Mesendoderm (in vitro differentiated cells): ENCODE results near the gene PAGE4. TPM values are rescaled to one million over a fixed set of nuclear protein-coding genes. Genes with fewer than 3 reads are reported as not detected.

Experiments used
- DNase-seq: peaks from one replicate; pipeline ENCODE4 v3.0.0; 2013
- H2AK5ac ChIP-seq: 2 replicates; pipeline ENCODE4 v1.6.1; 2013; ENCODE audit warnings: low read length, inconsistent platforms
- H2BK120ac ChIP-seq: 2 replicates; pipeline ENCODE4 v1.6.1; 2013; ENCODE audit warnings: low read depth, mild to moderate bottlenecking, low read length, moderate library complexity, mixed read lengths
- H2BK15ac ChIP-seq: replicated peaks from 2 replicates; pipeline ENCODE4 v1.6.1; 2013; ENCODE audit warnings: low read depth, mild to moderate bottlenecking, moderate library complexity
- H2BK5ac ChIP-seq: 2 replicates; pipeline ENCODE4 v1.6.1; 2013; ENCODE audit warnings: low read length, inconsistent platforms
- H3K18ac ChIP-seq: 2 replicates; pipeline ENCODE4 v1.6.1; 2013; ENCODE audit warnings: mild to moderate bottlenecking, low read length, mixed read lengths
- H3K23ac ChIP-seq: one replicate; pipeline ENCODE4 v1.6.1; 2013; ENCODE audit warnings: low read length
- H3K27ac ChIP-seq: 2 replicates; pipeline ENCODE4 v1.5.1; 2013; ENCODE audit warnings: low read depth, mild to moderate bottlenecking, inconsistent platforms, low read length, moderate library complexity
- H3K27me3 ChIP-seq: 2 replicates; pipeline ENCODE4 v1.6.1; 2013; ENCODE audit warnings: low read length, control low read depth, mild to moderate bottlenecking, inconsistent platforms; ENCODE audit not compliant: insufficient read depth, poor library complexity
- H3K36me3 ChIP-seq: 2 replicates; pipeline ENCODE4 v1.6.1; 2013; ENCODE audit warnings: low read length, inconsistent platforms; ENCODE audit not compliant: control insufficient read depth, insufficient read depth
- H3K4ac ChIP-seq: one replicate; pipeline ENCODE4 v1.6.1; 2013; ENCODE audit warnings: low read depth, mild to moderate bottlenecking, low read length, moderate library complexity
- H3K4me1 ChIP-seq: 2 replicates; pipeline ENCODE4 v1.6.1; 2013; ENCODE audit warnings: low read depth, low read length, inconsistent platforms; ENCODE audit not compliant: control insufficient read depth
- H3K4me2 ChIP-seq: 2 replicates; pipeline ENCODE4 v1.6.1; 2013; ENCODE audit warnings: low read length
- H3K4me3 ChIP-seq: 2 replicates; pipeline ENCODE4 v1.5.1; 2013; ENCODE audit warnings: mild to moderate bottlenecking, low read length
- H3K56ac ChIP-seq: one replicate; pipeline ENCODE4 v1.6.1; 2013; ENCODE audit warnings: low read length
- H3K79me1 ChIP-seq: 2 replicates; pipeline ENCODE4 v1.6.1; 2013; ENCODE audit warnings: low read length, inconsistent platforms
- H3K79me2 ChIP-seq: 2 replicates; pipeline ENCODE4 v1.6.1; 2013; ENCODE audit warnings: mild to moderate bottlenecking, low read length; ENCODE audit not compliant: control insufficient read depth, insufficient read depth
- H3K9ac ChIP-seq: 2 replicates; pipeline ENCODE4 v1.6.1; 2013; ENCODE audit warnings: low read length, inconsistent platforms
- H4K5ac ChIP-seq: one replicate; pipeline ENCODE4 v1.6.1; 2013; ENCODE audit warnings: low read length
- H4K8ac ChIP-seq: one replicate; pipeline ENCODE4 v1.6.1; 2013; ENCODE audit warnings: low read depth, mild to moderate bottlenecking, control low read depth, low read length, moderate library complexity
- WGBS: extraction: QIAGEN DNeasy Blood & Tissue Kit; methylation state at CpG from one replicate; pipeline ENCODE4 v1.1.7; 2013; ENCODE audit warnings: low lambda C conversion rate, missing lambda C conversion rate; ENCODE audit not compliant: insufficient coverage; ENCODE audit errors: extremely low coverage; 5-methylcytosine and 5-hydroxymethylcytosine counted together
- polyA plus RNA-seq, 2 experiments: library from polyadenylated mRNA; stranded (reverse); fragments of 200-250 nt; gene quantifications; one replicate each; pipeline ENCODE4 v1.2.3, GENCODE V29; 2013

The PAGE4 gene
- polyA plus RNA-seq (2013, experiment 1 of 2): 0.45 TPM
- 0.50 TPM for polyA plus RNA-seq (2013, experiment 2 of 2)

- no peak within 1 kb of the TSS for H2BK120ac ChIP-seq
- H2BK5ac ChIP-seq: no peak within 1 kb of the TSS
- H3K27me3 ChIP-seq: no peaks in the 10 kb centered on the region
- H3K79me1 ChIP-seq: no peaks in the 10 kb centered on the region
- H3K56ac ChIP-seq: no peak within 1 kb of the TSS
- H3K9ac ChIP-seq: no peak within 1 kb of the TSS
- no peak within 1 kb of the TSS for H4K5ac ChIP-seq
- H3K18ac ChIP-seq: no peak within 1 kb of the TSS
- H2AK5ac ChIP-seq: no peak within 1 kb of the TSS
- DNase-seq: peak; percentile 35
- no peaks in the 10 kb centered on the region for H3K4me1 ChIP-seq
- no peak within 1 kb of the TSS for H3K4me3 ChIP-seq
- H3K4ac ChIP-seq: no peak within 1 kb of the TSS
- H3K27ac ChIP-seq: no peak within 1 kb of the TSS
- no peak within 1 kb of the TSS for H3K4me2 ChIP-seq
- H3K79me2 ChIP-seq: no peaks in the 10 kb centered on the region
- no peak within 1 kb of the TSS for H3K23ac ChIP-seq
- H3K36me3 ChIP-seq: no peaks in the 10 kb centered on the region
- H2BK15ac ChIP-seq: no peak within 1 kb of the TSS
- no peak within 1 kb of the TSS for H4K8ac ChIP-seq
- no CpG with 5 or more reads among the region's 8 CpGs for whole genome bisulfite sequencing
These were observed at the start of gene PAGE4 for GRCh38 chrX:49829016-49829415. Gene PAGE4, plus strand, starts transcription at chrX:49829303. Its CDS starts 1,126 bp downstream, at chrX:49830429.

DNA sequence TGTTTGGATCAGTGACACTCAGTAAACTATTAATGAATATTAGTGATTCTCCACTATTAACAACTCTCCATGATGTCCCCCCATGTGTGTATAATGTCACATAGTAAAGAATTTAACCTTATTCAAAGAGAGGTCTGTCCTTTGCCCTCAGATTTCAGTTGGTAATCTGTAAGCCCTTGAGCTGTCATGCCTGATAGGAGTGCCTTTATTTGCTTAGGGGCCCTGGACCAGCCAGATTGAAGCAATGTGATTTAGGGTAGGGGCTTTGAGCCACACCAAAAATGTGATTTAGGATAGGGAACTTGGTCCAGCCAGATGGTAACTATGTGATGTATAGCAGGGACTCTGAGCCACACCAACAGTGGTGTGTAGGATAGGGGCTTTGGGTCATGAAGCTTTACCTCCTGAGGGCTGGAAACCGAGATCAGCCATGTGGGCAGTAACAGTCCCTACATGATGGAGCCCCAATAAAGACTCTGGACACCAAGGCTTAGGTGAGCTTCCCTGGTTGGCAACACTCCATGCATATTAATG, 44.3 kb upstream of the PAGE4 start:
- Histone ChIP-seq H3K27ac (no peak overlapping the region), H2AK5ac (no peak overlapping the region), H3K4me1 (no peaks in the 10 kb centered on the region), H2BK120ac (no peak overlapping the region), H3K4me3 (no peak overlapping the region), H3K18ac (no peak overlapping the region), H3K27me3 (no peaks in the 10 kb centered on the region), H3K4ac (no peak overlapping the region), H4K5ac (no peak overlapping the region), H2BK5ac (no peak overlapping the region), H4K8ac (no peak overlapping the region), H3K4me2 (no peak overlapping the region), H3K56ac (no peak overlapping the region), H3K9ac (no peak overlapping the region), H2BK15ac (no peak overlapping the region), H3K36me3 (no peaks in the 10 kb centered on the region), H3K79me2 (no peaks in the 10 kb centered on the region), H3K79me1 (no peaks in the 10 kb centered on the region), H3K23ac (no peak overlapping the region)
- WGBS: no CpG with 5 or more reads among the region's 1 CpG
- DNase-seq: no peak

DNA sequence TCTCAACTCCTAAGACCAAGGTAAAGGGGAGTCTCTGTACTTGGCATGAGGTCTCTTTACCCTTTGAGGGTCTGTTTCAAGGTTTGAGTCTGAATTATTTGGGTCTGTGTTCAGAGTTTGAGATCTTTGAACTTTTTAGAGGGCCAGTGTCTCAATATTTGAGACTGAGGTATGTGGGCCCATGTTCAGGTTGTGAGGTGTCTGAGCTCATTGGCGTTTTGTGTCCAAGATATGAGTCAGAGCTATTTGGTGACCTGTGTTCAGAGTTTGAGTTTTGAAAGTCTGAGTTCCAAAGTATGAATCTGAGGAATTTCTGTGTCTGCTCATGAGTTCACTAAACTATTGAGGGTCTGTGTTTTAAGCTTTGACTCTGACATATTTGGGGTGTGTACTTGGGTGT, 36.7 kb upstream of the PAGE4 start:
- Histone ChIP-seq H3K18ac (no peak overlapping the region), H3K56ac (no peak overlapping the region), H2BK5ac (no peak overlapping the region), H3K79me1 (no peaks in the 10 kb centered on the region), H3K4ac (no peak overlapping the region), H3K27ac (no peak overlapping the region), H3K36me3 (no peaks in the 10 kb centered on the region), H3K4me2 (no peak overlapping the region), H3K4me3 (no peak overlapping the region), H3K23ac (no peak overlapping the region), H4K8ac (no peak overlapping the region), H3K4me1 (no peaks in the 10 kb centered on the region), H2BK15ac (no peak overlapping the region), H3K79me2 (no peaks in the 10 kb centered on the region), H3K9ac (no peak overlapping the region), H2BK120ac (no peak overlapping the region), H2AK5ac (no peak overlapping the region), H3K27me3 (no peaks in the 10 kb centered on the region), H4K5ac (no peak overlapping the region)
- no CpG with 5 or more reads among the region's 1 CpG for WGBS
- DNase-seq: no peak

DNA sequence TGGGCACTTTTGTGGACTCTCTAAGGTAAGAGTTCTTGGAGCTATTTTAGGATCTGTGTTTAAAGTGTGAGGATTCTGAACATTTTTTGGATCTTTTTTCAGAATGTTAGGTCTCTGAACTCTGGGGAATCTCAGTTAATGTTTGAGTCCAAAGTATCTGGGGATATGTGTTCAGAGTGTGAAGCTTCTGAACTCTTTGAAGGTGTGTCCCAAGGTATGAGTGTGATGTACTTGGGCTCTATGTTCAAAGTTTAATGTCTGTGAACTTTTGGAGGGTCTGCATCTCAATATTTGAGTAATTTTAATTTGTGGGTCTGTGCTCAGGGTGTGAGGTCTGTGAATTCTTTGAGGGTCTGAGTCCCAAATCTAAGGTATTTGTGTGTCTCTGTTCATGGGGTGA, 35.4 kb upstream of the PAGE4 start:
- no peak overlapping the region for H3K27ac ChIP-seq
- no peaks in the 10 kb centered on the region for H3K79me2 ChIP-seq
- no peak overlapping the region for H4K8ac ChIP-seq
- H3K4me3 ChIP-seq: no peak overlapping the region
- H2AK5ac ChIP-seq: no peak overlapping the region
- H3K23ac ChIP-seq: no peak overlapping the region
- no peak overlapping the region for H3K4me2 ChIP-seq
- no peaks in the 10 kb centered on the region for H3K27me3 ChIP-seq
- H3K9ac ChIP-seq: no peak overlapping the region
- no peak overlapping the region for H2BK5ac ChIP-seq
- no peak overlapping the region for H3K56ac ChIP-seq
- H2BK15ac ChIP-seq: no peak overlapping the region
- H3K4me1 ChIP-seq: no peaks in the 10 kb centered on the region
- H3K4ac ChIP-seq: no peak overlapping the region
- H3K36me3 ChIP-seq: no peaks in the 10 kb centered on the region
- no peak overlapping the region for H2BK120ac ChIP-seq
- no peaks in the 10 kb centered on the region for H3K79me1 ChIP-seq
- no peak overlapping the region for H4K5ac ChIP-seq
- no peak overlapping the region for H3K18ac ChIP-seq
- DNase-seq: no peak

DNA sequence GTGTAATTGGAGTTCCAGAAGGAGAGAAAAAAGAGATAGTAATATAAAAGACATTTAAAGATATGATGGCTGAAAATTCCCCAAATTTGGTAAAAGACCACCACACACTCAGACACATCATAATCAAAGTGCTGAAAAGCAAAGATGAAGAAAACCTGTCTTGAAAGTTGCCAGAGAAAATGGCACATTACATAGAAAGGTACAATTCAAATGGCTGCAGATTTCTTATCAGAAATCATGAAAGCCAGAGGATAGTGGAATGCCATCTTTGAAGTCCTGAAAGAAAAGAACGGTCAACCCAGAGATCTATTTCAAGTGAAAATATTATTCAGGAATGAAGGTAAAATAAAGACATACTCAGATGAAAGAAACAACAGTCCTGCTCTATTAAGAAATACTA, 29.3 kb upstream of the PAGE4 start:
- H3K4ac ChIP-seq: no peak overlapping the region
- no CpG with 5 or more reads among the region's 1 CpG for WGBS
- no peaks in the 10 kb centered on the region for H3K79me2 ChIP-seq
- no peak overlapping the region for H3K4me2 ChIP-seq
- no peaks in the 10 kb centered on the region for H3K27me3 ChIP-seq
- no peak overlapping the region for H3K9ac ChIP-seq
- no peaks in the 10 kb centered on the region for H3K79me1 ChIP-seq
- no peak overlapping the region for H2AK5ac ChIP-seq
- no peak overlapping the region for H3K27ac ChIP-seq
- H4K8ac ChIP-seq: no peak overlapping the region
- H3K56ac ChIP-seq: no peak overlapping the region
- H2BK5ac ChIP-seq: no peak overlapping the region
- DNase-seq: no peak
- H3K4me3 ChIP-seq: no peak overlapping the region
- H3K4me1 ChIP-seq: no peaks in the 10 kb centered on the region
- H3K18ac ChIP-seq: no peak overlapping the region
- no peak overlapping the region for H3K23ac ChIP-seq
- no peak overlapping the region for H2BK15ac ChIP-seq
- no peak overlapping the region for H4K5ac ChIP-seq
- H2BK120ac ChIP-seq: no peak overlapping the region
- no peaks in the 10 kb centered on the region for H3K36me3 ChIP-seq

GRCh38 chrX:49809891-49810632, 19.0 kb upstream of the PAGE4 start:
- H3K27me3 ChIP-seq: no peaks in the 10 kb centered on the region
- H3K36me3 ChIP-seq: no peaks in the 10 kb centered on the region
- peak; percentile 1 for DNase-seq
- no peak overlapping the region for H3K4ac ChIP-seq
- H3K9ac ChIP-seq: no peak overlapping the region
- no peak overlapping the region for H3K56ac ChIP-seq
- no peak overlapping the region for H3K23ac ChIP-seq
- H2BK120ac ChIP-seq: no peak overlapping the region
- no peaks in the 10 kb centered on the region for H3K4me1 ChIP-seq
- H4K8ac ChIP-seq: no peak overlapping the region
- no peak overlapping the region for H2BK5ac ChIP-seq
- no peak overlapping the region for H3K27ac ChIP-seq
- H3K18ac ChIP-seq: no peak overlapping the region
- no peaks in the 10 kb centered on the region for H3K79me1 ChIP-seq
- H3K79me2 ChIP-seq: no peaks in the 10 kb centered on the region
- H3K4me2 ChIP-seq: no peak overlapping the region
- no peak overlapping the region for H4K5ac ChIP-seq
- H3K4me3 ChIP-seq: no peak overlapping the region
- WGBS: no CpG with 5 or more reads among the region's 1 CpG
- H2AK5ac ChIP-seq: no peak overlapping the region
- H2BK15ac ChIP-seq: no peak overlapping the region
